Measurements from ENCODE around the gene PLCXD1.
"Not testable (repeated sequence)": the region's sequence is repeated elsewhere in the genome, so short reads cannot be mapped to it uniquely, and the experiment has no call there.

The PLCXD1 gene

DNA sequence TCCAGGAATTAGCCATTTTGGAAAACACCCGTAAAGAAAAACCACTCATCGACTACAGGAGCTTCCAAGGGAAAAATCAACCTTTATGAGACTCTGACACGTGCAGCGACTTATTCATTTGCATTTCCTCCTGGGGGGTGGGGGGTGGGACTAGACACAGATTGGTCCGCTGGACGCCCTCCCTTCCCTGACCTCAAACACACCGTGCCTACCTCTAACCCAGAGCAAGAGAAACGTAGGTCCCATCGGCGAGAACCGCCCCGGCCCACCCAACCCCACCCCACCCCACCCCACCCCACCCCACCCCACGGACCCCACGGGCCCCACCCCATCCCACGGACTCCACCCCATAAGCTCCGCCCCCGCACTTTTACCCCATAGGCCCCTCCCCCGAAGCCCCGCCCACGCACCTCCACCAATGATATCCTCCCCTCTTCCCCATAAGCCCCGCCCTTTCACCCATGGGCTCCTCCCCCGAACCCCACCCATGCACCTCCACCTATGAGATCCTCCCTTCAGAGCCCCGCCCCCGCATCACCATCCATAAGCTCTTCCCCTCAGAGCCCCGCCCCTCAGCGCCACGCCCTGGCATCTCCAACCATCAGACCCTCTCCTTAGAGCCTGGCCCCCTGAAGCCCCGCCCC lies 36.4 kb downstream of the PLCXD1 start:
- no peak for DNase-seq (ENCODE audit: low read depth)

DNA sequence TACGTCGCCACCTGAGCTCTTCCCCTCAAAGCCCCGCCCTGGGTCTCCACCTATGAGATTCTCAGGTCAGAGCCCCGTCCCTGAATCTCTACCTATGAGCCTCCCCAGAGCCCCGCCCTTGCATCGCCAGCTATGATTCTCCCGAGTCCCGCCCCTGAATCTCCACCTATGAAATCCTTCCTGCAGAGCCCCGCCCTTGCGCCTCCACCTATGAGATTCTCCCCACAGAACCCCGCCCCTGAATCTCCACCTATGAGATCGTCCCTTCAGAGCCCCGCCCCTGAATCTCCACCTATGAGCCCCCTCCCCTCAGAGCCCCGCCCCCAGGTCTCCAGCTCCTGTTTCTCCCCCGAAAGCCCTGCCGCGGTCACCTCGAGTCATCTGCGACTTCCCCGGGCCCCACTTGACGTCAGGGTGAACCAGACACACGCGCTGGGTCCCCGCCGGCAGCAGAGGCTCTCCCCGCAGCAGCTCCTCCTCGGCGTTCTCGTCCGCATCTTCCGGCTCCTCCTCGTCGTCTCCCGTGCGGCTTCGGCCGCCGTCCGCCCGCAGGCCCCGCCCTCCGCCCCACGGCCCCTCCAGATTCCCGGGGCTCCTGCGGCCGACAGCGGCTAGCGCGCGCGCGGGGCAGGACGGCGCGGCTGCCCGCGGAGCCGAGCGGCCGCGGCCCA lies 37.0 kb downstream of the PLCXD1 start:
- DNase-seq (ENCODE audit: low read depth), result peak; percentile 97

DNA sequence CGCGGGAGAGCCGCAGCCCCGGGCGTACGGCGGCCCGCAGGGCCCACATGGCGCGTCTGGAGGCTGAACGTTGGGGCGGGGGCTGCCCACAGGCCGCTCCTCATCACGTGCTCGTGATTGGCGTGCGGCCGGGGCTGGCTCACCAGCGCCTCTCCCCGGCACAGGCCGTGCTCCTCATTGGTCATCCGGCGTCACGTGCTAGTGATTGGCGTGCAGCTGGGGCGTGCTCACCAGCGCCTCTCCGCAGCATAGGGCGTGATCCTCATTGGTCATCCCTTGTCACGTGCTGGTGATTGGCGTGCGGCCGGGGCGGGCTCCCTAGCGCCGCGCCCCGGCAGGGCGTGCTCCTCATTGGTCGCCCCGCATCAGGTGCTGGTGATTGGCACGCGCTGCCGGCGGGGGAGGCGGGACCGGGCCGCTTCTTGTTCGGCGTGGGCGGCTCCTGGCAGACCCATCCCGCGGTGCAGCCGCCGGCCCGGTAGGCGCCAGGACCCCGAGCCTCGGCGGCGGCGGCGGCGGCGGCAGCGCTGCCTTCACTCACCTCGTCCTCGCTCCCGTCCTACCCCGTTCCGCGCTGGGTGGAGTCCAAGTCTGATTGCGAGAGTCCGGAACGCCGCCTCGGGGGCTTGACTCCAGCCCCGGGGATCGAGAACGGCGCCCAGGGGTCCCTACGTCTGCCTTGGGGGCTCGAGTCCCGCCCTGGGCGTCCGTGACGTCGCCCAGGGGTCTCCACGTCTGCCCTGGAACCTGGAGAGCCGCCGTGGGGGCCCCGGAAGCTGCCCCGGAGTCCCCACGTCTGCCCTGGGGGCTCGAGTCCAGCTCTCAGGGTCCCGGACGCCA lies 37.8 kb downstream of the PLCXD1 start, which contains the start of gene GTPBP6:
Gene GTPBP6 (minus strand): TSS at position 58 of the 840 bp plus-strand sequence. CDS start 9 bp downstream, at position 49.
- peak; percentile 99 for DNase-seq (ENCODE audit: low read depth)

DNA sequence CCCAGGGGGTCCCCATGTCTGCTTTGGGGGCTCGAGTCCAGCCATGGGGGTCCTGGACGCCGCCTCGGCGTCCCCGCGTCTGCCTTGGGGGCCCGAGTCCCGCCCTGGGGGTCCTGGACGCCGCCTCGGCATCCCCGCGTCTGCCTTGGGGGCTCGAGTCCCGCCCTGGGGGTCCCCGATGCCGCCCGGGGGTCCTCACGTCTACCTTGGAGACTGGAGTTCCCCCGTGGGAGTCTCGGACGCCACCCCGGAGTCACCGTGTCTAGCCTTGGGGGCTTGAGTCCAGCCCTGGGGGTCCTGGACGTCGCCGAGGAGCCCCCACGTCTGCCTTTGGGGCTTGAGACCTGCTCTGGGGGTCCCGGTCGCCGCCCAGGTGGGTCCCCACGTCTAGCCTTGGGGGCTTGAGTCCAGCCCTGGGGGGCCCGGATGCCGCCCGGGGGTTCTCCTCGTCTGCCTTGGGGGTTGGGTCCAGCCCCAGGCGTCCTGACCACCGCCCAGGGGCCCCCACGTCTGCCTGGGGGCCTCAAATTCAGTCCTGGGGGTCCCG lies 38.5 kb downstream of the PLCXD1 start:
- no peak for DNase-seq (ENCODE audit: low read depth)

DNA sequence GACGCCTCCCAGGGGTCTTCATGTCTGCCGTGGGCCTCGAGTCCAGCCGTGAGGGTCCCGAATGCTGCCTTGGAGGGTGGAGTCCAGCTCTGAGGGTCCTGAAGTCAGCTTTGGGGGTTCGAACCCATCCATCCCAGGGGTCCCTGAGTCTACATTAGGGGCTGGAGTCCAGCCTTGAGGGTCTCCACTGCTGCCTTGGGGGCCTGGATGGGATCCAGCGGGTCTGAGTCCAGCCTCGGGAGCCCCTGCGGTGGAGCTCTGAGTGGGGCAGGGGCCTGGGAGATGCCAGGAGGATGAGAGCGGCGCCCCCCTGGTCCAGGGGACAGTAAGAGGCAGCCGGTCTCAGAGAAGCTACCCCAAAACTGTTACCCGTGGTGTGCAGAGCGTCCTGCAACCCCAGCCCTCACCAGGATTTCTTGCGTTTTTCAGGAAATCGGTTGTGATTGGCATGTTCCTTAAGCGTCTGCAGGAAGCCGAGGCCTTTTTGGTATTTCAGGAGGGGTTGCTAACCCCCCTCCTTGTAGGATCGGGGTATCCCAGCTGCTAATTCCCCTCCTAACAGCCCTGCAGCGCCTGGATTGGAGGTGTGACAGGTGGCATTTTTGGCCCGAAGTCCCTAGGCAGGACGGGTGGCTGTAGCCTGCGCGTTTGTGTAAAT lies 39.1 kb downstream of the PLCXD1 start:
- no peak for DNase-seq (ENCODE audit: low read depth)

DNA sequence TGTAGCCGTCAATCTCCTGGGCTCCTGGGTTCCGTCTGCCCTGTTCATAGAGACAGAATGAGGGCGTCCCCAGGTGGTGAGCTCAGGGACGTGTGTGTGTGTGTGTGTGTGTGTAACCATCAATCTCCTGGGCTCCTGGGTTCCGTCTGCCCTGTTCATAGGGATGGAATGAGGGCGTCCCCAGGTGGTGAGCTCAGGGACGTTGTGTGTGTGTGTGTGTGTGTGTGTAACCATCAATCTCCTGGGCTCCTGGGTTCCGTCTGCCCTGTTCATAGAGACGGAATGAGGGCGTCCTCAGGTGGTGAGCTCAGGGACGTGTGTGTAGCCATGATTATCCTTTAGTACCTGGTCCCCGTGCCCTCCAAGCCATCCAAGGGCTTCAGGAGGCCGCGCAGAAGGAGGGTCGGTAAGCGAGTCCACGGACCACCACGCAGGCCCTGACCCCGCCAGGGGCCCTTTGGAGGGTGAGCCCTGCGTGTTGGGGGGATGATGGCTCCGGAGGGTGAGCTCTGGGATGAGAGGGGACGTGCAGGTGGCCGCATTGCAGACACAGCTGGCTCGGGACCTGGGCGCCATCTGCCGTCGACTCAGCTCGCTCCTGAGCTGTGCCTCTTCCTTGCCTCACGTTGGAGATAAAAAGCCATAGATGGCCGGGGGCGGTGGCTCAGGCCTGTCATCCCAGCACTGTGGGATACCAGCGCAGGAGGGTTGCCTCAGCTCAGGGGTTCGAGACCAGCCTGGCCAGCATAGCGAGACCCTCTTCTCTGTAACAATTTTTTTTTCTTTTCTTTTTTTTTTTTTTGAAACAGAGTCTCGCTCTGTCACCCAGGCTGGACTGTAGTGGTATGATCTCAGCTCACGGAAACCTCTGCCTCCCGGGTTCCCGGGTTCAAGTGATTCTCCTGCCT lies 42.8 kb downstream of the PLCXD1 start:
- DNase-seq (ENCODE audit: low read depth), result peak; percentile 42

DNA sequence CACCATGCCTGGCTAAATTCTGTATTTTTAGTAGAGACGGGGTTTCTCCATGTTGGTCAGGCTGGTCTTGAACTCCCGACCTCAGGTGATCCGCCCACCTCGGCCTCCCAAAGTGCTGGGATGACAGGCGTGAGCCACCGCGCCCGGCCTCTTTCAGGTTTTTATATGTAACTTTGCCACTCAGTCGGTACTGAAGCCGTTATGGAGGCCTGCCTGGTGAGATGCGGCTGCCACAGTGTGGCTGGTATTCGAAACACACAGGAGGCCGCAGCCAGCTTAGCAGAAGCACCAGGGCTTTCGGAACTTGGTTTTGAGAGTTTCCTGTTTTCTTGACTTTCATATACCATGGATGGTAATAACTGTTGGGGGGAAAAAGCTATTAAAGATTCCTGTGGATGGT lies 43.5 kb downstream of the PLCXD1 start:
- DNase-seq (ENCODE audit: low read depth), result not testable (repeated sequence)

DNA sequence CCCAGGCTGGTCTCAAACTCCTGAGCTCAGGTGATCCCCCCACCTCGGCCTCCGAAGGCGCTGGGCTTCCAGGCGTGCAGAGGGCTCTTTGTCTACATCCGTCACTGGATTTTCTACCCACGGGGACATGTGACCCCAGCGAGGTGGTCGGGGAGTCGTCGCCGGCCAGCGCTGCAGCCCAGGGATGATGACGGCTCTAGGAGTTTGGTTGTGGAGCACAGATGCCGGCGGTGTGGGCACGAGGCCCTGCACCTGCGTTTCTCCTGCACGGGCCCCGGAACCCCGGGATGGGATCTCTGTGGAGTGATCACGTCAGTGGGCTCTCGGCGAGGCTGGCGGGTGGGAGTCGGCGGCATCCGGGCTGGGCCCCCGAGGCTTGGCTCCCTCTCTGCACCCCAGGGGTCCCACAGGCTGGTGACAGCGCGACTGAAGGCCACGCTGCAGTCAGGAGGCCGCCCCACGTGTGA lies 46.5 kb downstream of the PLCXD1 start:
- DNase-seq (ENCODE audit: low read depth), result no peak

DNA sequence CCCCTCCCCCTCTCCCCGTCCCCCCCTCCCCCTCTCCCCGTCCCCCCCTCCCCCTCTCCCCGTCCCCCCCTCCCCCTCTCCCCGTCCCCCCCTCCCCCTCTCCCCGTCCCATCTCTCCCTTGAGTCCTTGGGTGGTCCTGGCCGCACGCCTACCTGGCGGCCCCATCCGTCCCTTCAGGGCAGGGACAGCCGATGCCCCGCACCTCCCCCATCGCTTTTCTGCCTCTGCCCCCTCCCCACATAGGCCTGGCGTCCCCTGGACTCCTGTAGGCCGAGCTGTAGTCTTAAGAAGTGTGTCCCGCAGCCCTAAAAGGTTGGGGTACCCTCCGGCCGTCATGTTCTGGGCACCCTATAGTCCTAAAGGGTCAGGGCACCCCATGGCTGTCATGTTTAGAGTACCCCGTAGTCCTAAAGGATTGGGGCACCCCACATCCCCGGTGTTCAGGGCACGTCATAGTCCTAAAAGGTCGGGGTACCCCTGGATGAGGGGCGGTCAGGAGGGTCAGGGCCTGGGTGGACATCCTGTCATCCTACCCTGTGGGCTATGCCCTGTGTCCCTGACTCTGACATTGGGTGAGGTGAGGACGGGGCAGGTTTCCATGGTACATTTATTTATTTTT lies 48.2 kb downstream of the PLCXD1 start:
- no peak for DNase-seq (ENCODE audit: low read depth)

DNA sequence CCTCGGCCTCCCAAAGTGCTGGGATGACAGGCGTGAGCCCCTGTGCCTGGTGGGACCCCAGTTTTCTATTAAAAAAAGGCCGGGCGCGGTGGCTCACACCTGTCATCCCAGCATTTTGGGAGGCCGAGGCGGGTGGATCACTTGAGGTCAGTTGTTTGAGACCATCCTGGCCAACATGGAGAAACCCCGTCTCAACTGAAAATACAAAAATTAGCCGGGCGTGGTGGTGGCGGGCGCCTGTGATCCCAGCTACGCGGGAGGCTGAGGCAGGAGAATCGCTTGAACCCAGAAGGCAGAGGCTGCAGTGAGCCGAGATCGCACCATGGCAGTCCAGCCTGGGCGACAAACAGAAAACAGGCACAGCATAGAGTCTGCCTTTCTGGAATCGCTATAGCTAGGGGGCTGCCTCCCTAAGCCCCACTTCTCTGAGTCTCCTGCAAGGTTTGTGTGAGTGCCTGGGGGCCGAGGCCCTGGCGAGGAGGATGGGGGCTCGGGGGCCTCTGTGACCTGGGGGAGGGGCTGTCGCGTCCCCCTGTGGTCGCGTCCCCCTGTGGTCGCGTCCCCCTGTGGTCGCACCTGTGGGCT lies 49.1 kb downstream of the PLCXD1 start:
- DNase-seq (ENCODE audit: low read depth), result not testable (repeated sequence)

DNA sequence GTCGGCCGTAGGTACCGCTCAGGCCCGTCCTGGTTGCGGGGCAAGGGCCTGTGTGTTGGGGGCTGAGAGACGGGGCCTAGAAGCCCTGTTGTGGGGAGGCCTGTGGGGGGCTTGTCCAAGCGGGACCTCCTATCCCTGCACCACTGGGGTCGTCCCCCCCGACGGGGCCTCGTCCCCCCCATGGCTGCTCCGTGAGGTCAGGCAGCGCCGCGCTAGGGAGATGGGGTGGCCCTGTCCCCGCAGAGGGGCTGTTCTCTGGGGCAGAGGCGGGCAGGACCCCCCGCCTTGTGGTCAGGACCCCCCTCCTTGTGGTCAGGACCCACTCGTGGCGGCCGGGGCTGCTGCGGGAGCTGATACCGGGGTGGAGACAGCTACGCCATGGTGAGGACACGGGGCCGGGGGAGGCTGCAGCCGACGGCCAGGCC lies 49.6 kb downstream of the PLCXD1 start:
- DNase-seq (ENCODE audit: low read depth), result no peak

DNA sequence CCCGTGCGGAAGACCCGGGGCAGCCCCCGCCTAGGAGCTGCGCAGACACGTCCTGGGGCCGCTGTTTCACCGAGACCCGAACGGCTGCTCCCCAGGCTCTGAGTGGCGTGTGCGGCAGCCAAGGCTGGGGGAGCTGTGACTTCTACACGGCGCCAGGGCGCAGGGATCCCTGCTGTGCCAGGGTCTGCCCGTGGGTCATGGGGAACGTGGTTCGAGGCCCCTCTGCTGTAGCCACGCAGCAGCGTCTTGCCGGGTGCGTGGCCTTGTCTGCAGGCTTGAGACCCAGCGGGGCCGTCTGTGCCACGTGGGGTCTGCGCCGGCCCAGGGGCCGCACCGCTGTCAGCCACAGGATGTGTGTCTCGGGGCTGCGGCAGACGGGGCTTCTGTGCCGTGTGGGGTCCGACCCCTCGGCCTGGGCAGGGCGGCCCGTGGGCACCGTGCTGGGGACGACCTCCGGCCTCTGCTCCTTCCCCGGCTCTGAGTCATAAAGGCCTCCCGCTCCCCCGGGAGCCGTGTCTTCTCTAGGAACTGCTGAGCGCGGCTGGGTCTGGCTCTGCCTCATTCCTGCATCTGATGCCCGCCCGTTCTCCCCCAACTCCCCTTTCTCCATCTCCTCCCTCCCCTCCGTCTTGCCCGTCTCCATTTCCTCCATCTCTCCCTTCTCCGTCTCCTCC lies 50.1 kb downstream of the PLCXD1 start:
- DNase-seq (ENCODE audit: low read depth), result no peak

DNA sequence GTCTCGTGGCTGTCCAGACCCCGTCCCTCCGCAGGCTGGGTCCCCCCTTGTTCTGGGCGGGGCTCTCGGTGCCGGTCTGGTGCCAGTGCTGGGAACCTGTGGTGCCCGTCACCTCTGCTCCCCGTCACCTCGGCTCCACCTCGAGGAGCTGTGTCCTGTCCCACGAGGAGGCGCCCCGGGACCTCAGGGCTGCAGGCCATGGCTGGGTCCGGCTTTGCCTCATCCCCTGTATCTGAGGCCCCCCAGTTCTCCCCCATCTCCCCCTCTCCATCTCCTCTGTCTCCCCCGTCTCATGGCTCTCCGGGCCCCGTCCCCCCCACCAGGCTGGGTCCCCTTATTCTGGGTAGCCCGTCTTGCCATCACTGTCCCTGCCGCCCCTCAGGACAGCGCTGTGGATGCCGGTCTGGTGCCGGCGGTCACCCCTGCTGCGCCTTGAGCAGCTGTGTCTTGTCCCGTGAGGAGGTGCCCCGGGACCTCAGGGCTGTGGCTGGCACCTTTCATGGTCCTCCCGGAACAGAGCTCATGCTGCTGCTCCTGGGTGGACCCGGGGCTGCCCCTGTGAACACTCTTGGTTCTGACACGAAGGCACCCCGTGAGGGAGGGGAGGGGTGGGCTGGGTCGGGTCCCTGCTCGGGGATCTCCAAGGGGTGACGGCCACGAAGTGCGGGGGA lies 50.8 kb downstream of the PLCXD1 start:
- no peak for DNase-seq (ENCODE audit: low read depth)

DNA sequence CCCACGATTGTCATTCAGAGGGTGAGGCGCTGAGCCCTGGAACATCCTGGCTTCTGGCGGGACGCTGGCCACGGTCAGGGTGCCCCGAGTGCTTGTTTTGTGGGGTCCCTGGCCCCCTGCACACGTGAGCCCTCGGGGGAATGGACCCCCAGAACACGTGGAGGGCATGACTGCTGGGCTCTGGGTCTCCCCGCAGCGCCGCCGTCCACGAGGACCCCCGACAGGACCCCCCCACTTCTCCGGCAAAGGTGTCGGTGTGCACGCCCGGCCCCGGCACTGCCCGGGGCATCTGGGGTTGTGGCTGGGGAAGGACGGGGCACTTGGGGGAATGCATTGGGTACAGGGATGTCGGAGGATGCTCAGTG lies 51.3 kb downstream of the PLCXD1 start:
- no peak for DNase-seq (ENCODE audit: low read depth)

DNA sequence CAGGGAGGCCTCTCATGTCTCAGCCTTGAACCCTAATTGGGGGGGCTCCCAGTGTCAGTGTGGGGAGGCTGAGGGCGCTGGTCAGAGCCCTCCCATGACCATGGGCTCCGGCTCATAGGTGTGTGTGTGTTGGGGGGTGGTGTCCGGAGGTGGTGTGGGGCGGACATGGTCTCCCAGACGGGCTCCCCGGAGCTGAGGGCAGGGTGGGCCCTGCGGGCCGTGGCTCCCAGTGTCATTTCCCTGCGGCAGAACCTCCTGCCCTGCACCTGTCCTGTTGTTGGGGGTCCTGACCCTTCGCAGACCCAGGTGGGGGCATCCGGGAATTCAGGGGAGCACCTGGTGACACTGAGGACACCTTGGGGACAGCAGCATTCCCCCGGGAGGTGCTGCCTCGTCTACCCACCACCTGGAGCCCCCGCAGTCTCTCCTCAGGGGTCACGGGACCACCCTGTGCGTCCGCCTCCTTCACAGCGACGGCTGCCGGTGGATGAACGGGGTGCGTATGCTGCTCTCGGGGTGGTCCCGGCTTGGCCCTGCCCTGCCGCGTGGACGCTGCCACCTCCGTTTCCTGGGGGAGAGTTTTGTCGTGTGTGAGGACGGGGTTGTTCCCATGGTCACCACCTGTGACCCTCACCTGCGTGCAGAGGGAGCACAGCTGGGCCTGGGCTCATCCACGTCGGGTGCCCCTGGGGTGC lies 51.9 kb downstream of the PLCXD1 start:
- DNase-seq (ENCODE audit: low read depth), result no peak

DNA sequence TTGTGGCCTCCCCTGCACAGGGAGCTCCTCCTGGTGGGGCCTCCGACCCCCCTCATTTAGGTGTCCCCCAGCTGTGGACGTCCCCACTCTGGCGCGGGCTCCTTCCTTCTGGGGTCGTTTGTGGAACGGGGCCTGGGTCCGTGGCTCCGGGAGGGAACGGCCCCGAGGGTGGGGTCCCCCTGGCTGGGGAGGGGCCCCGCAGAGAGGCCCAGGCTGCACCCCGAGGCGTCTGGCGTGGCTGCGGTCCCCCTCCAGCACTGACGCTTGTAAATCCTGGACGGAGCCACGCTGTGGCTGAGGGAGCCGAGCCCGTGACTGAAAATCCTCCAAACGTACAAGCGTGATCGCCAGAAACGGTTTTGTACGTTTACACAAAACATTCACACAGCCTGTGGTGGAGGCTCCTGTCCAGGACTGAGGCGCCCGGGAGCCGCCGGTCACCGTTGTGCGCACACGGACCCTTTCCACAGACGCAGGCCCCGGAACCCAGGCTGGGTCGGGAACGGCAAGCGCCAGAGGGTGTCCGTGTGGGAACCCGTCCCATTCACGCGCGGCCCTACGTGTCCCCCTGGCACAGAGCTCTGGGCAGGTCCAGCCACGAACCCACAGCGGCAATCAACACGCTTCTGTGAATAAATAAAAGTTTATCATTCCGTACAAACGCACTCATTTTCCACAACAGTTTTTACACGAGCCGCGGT lies 52.6 kb downstream of the PLCXD1 start:
- DNase-seq (ENCODE audit: low read depth), result no peak

DNA sequence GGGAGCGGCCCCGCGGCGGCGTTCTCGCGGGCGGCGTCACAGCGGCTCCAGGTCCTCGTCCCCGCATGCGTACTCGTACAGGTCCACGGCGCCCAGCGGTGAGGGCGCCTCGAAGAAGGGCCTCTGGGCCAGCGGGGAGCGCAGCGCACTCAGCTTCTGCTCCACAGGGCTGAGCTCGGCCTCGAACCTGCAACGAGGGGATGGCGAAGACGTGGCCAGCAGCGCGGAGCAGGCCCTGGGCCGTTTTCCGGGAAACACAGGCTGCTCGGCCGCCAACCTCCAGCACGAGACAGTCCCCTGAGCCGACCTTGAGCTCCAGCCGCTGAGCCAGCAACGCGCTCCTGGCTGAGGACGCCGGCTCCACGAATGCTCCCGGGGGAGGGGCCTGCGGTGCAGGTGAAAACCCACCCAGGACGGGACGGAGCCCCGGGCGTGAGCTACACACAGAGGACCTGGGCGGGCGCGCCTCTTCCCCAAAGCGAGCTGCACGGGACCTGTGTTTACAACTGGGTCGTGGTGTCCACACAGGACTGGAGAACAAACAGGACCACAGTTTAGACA lies 53.2 kb downstream of the PLCXD1 start:
- no peak for DNase-seq (ENCODE audit: low read depth)

All from T follicular helper cell (primary cell).